Stimulated activated CD4-positive, alpha-beta T cell treated with anti-CD3 and anti-CD28 coated beads, TNF-alpha, amount 100 ng/mL, for 1 hour (primary cell): Measurements from ENCODE around the gene ANTXR1.

Experiments used
- DNase-seq, 3 donors: peaks; one replicate each; pipeline ENCODE4 v3.0.0-alpha.2; 2020; ENCODE audit warnings: low read depth in 3 of 3, low spot score in 1 of 3

ANTXR1 gene

GRCh38 chr2:69269330-69269729, 256.4 kb downstream of the ANTXR1 start:
- DNase-seq, result no peak

- no peak for DNase-seq
Measured at GRCh38 chr2:69271831-69272257, 258.9 kb downstream of the ANTXR1 start.

- DNase-seq, result no peak
Measured at GRCh38 chr2:69272803-69273471, 260.0 kb downstream of the ANTXR1 start.

GRCh38 chr2:69275490-69275889, 262.5 kb downstream of the ANTXR1 start:
- no peak for DNase-seq

GRCh38 chr2:69278366-69278765, 265.4 kb downstream of the ANTXR1 start:
- DNase-seq, result no peak

GRCh38 chr2:69279211-69279610, 266.2 kb downstream of the ANTXR1 start:
- DNase-seq, result no peak

- no peak for DNase-seq
Measured at GRCh38 chr2:69279931-69280681, 267.1 kb downstream of the ANTXR1 start.

GRCh38 chr2:69280796-69281412, 267.9 kb downstream of the ANTXR1 start:
- no peak for DNase-seq

GRCh38 chr2:69285379-69285894, 272.5 kb downstream of the ANTXR1 start:
- no peak for DNase-seq

- no peak for DNase-seq
Measured at GRCh38 chr2:69287544-69287943, 274.6 kb downstream of the ANTXR1 start.

- no peak for DNase-seq
Measured at GRCh38 chr2:69288429-69288828, 275.4 kb downstream of the ANTXR1 start.

- no peak for DNase-seq
Measured at GRCh38 chr2:69291004-69291650, 278.1 kb downstream of the ANTXR1 start.

- no peak for DNase-seq
Measured at GRCh38 chr2:69291721-69292120, 278.7 kb downstream of the ANTXR1 start.

- DNase-seq, result no peak
Measured at GRCh38 chr2:69292256-69292655, 279.3 kb downstream of the ANTXR1 start.

- no peak for DNase-seq
Measured at GRCh38 chr2:69296421-69296820, 283.4 kb downstream of the ANTXR1 start.

GRCh38 chr2:69297216-69297615, 284.2 kb downstream of the ANTXR1 start:
- DNase-seq, result no peak

- no peak for DNase-seq
Measured at GRCh38 chr2:69298261-69298660, 285.3 kb downstream of the ANTXR1 start.

GRCh38 chr2:69298862-69299261, 285.9 kb downstream of the ANTXR1 start:
- no peak for DNase-seq
